ENCODE results near the gene UPK3A.

UPK3A gene

GRCh38 chr22:45303181-45303580, 18.4 kb downstream of the UPK3A start:
- Histone ChIP-seq H3K9ac (ENCODE audit: low read depth, low read length, poor library complexity) (no peak overlapping the region), H3K4me3 (ENCODE audit: low read length in 2 of 2) (no peak overlapping the region), H3K23ac (ENCODE audit: low read depth, low read length, poor library complexity) (no peak overlapping the region), H4K91ac (ENCODE audit: low read depth, low read length, poor library complexity) (no peak overlapping the region), H2AFZ (ENCODE audit: low read length) (no peak overlapping the region), H3K4ac (ENCODE audit: low read length) (no peak overlapping the region), H2BK5ac (ENCODE audit: low read length) (no peak overlapping the region), H3K36me3 (replicated peaks in 1 of 2; ENCODE audit: control insufficient read depth in 2 of 2, insufficient read depth in 2 of 2, low read length in 2 of 2) (no peaks in the 10 kb centered on the region), H2BK120ac (ENCODE audit: low read depth, low read length) (no peak overlapping the region), H3K4me1 (ENCODE audit: control insufficient read depth in 2 of 2, insufficient read depth in 1 of 2, low read depth in 1 of 2, low read length in 2 of 2) (peaks cover 2 to 4% of the 10 kb centered on the region in 2 donors), H3K27me3 (ENCODE audit: control insufficient read depth in 3 of 3, insufficient read depth in 3 of 3, low read depth in 1 of 3, low read length in 3 of 3) (peaks cover 0 to 13% (median 0%) of the 10 kb centered on the region in 3 experiments), H2AK5ac (ENCODE audit: low read depth, low read length) (no peak overlapping the region), H3K14ac (ENCODE audit: low read length) (no peak overlapping the region), H3K4me2 (ENCODE audit: insufficient read depth, low read length, poor library complexity, severe bottlenecking) (no peak overlapping the region), H3K79me1 (ENCODE audit: low read depth, low read length) (no peaks in the 10 kb centered on the region), H3K27ac (replicated peaks; ENCODE audit: low read length) (no peak overlapping the region), H3K9me3 (replicated peaks in 1 of 2; ENCODE audit: control insufficient read depth in 2 of 2, insufficient read depth in 1 of 2, low read depth in 1 of 2, low read length in 2 of 2) (no peaks in the 10 kb centered on the region), H2BK15ac (ENCODE audit: low read length) (no peak overlapping the region), H4K8ac (ENCODE audit: low read depth, low read length) (no peak overlapping the region), H2BK12ac (ENCODE audit: low read length) (no peak overlapping the region), H3K18ac (ENCODE audit: low read length) (no peak overlapping the region)
- no CpG with 5 or more reads among the region's 7 CpGs for WGBS, 2 donors (ENCODE audit: extremely low coverage in 2 of 2, insufficient read length in 2 of 2, insufficient replicate concordance in 1 of 2)
- DNase-seq (ENCODE audit: low spot score): no peak

DNA sequence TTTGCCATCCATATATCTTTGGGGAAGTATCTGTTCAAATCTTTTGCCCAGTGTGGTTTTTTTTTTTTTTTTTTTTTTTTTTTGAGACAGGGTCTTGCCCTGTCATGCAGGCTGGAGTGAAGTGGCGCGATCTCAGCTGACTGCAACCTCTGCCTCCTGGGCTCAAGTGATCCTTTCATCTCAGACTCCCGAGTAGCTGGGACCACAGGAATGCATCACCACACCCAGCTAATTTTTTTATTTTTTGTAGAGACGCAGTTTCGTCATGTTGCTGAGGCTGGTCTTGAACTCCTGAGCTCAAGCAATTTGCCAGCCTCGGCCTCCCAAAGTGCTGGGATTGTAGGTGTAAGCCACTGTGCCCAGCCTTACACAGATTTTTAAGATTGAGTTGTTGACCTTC, 20.2 kb downstream of the UPK3A start:
- Histone ChIP-seq H3K4ac (ENCODE audit: low read length) (no peak overlapping the region), H2BK15ac (ENCODE audit: low read length) (peak overlapping the region; percentile 18), H3K27me3 (ENCODE audit: control insufficient read depth in 3 of 3, insufficient read depth in 3 of 3, low read depth in 1 of 3, low read length in 3 of 3) (no peaks in the 10 kb centered on the region), H4K91ac (ENCODE audit: low read depth, low read length, poor library complexity) (no peak overlapping the region), H3K36me3 (replicated peaks in 1 of 2; ENCODE audit: control insufficient read depth in 2 of 2, insufficient read depth in 2 of 2, low read length in 2 of 2) (no peaks in the 10 kb centered on the region), H2BK5ac (ENCODE audit: low read length) (no peak overlapping the region), H3K79me1 (ENCODE audit: low read depth, low read length) (no peaks in the 10 kb centered on the region), H2BK12ac (ENCODE audit: low read length) (no peak overlapping the region), H3K14ac (ENCODE audit: low read length) (no peak overlapping the region), H3K18ac (ENCODE audit: low read length) (no peak overlapping the region), H4K8ac (ENCODE audit: low read depth, low read length) (no peak overlapping the region), H2AFZ (ENCODE audit: low read length) (no peak overlapping the region), H3K27ac (replicated peaks; ENCODE audit: low read length) (no peak overlapping the region), H2BK120ac (ENCODE audit: low read depth, low read length) (no peak overlapping the region), H2AK5ac (ENCODE audit: low read depth, low read length) (no peak overlapping the region), H3K23ac (ENCODE audit: low read depth, low read length, poor library complexity) (no peak overlapping the region), H3K4me3 (ENCODE audit: low read length in 2 of 2) (no peak overlapping the region), H3K9me3 (replicated peaks in 1 of 2; ENCODE audit: control insufficient read depth in 2 of 2, insufficient read depth in 1 of 2, low read depth in 1 of 2, low read length in 2 of 2) (no peaks in the 10 kb centered on the region), H3K4me2 (ENCODE audit: insufficient read depth, low read length, poor library complexity, severe bottlenecking) (no peak overlapping the region), H3K9ac (ENCODE audit: low read depth, low read length, poor library complexity) (no peak overlapping the region), H3K4me1 (ENCODE audit: control insufficient read depth in 2 of 2, insufficient read depth in 1 of 2, low read depth in 1 of 2, low read length in 2 of 2) (peaks cover 6 to 9% of the 10 kb centered on the region in 2 donors)
- WGBS, 2 donors (ENCODE audit: extremely low coverage in 2 of 2, insufficient read length in 2 of 2, insufficient replicate concordance in 1 of 2): no CpG with 5 or more reads among the region's 6 CpGs
- DNase-seq (ENCODE audit: low spot score): no peak

- Histone ChIP-seq H3K14ac (ENCODE audit: low read length) (no peak overlapping the region), H4K8ac (ENCODE audit: low read depth, low read length) (no peak overlapping the region), H3K9ac (ENCODE audit: low read depth, low read length, poor library complexity) (no peak overlapping the region), H2AFZ (ENCODE audit: low read length) (no peak overlapping the region), H3K18ac (ENCODE audit: low read length) (no peak overlapping the region), H2BK5ac (ENCODE audit: low read length) (no peak overlapping the region), H3K4me2 (ENCODE audit: insufficient read depth, low read length, poor library complexity, severe bottlenecking) (no peak overlapping the region), H3K4me1 (ENCODE audit: control insufficient read depth in 2 of 2, insufficient read depth in 1 of 2, low read depth in 1 of 2, low read length in 2 of 2) (peaks cover 7 to 10% of the 10 kb centered on the region in 2 donors), H3K4me3 (ENCODE audit: low read length in 2 of 2) (no peak overlapping the region), H2BK12ac (ENCODE audit: low read length) (no peak overlapping the region), H2BK15ac (ENCODE audit: low read length) (no peak overlapping the region), H3K79me1 (ENCODE audit: low read depth, low read length) (no peaks in the 10 kb centered on the region), H4K91ac (ENCODE audit: low read depth, low read length, poor library complexity) (no peak overlapping the region), H3K27me3 (ENCODE audit: control insufficient read depth in 3 of 3, insufficient read depth in 3 of 3, low read depth in 1 of 3, low read length in 3 of 3) (peaks cover 0 to 2% (median 0%) of the 10 kb centered on the region in 3 experiments), H3K27ac (replicated peaks; ENCODE audit: low read length) (no peak overlapping the region), H2BK120ac (ENCODE audit: low read depth, low read length) (no peak overlapping the region), H3K9me3 (replicated peaks in 1 of 2; ENCODE audit: control insufficient read depth in 2 of 2, insufficient read depth in 1 of 2, low read depth in 1 of 2, low read length in 2 of 2) (no peaks in the 10 kb centered on the region), H3K23ac (ENCODE audit: low read depth, low read length, poor library complexity) (no peak overlapping the region), H3K4ac (ENCODE audit: low read length) (no peak overlapping the region), H3K36me3 (replicated peaks in 1 of 2; ENCODE audit: control insufficient read depth in 2 of 2, insufficient read depth in 2 of 2, low read length in 2 of 2) (no peaks in the 10 kb centered on the region), H2AK5ac (ENCODE audit: low read depth, low read length) (no peak overlapping the region)
- WGBS, 2 donors (ENCODE audit: extremely low coverage in 2 of 2, insufficient read length in 2 of 2, insufficient replicate concordance in 1 of 2): no CpG with 5 or more reads among the region's 6 CpGs
- no peak for DNase-seq (ENCODE audit: low spot score)
Observed at GRCh38 chr22:45305456-45306075, 20.8 kb downstream of the UPK3A start.

DNA sequence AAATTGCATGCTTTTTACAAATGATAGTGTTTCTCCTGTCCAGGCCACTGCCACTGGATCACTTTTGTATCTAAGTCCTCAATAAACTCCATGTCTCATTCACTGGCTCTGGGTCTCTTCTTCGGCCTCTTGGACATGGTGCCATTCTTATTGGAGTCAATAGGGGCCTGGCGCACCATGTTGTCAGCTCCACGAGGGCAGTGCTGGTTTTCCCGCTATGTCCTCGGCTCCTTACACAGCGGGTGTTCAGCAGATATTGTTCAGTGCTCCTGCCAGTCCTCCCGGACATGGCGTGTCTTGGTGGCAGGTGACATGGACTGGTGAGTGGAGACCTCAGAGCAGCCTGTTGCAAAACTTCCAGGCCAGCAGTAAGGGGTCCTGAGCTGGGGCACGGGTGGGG, 21.4 kb downstream of the UPK3A start:
- no peak overlapping the region for H3K27ac ChIP-seq (replicated peaks; ENCODE audit: low read length)
- H3K9me3 ChIP-seq (replicated peaks in 1 of 2; ENCODE audit: control insufficient read depth in 2 of 2, insufficient read depth in 1 of 2, low read depth in 1 of 2, low read length in 2 of 2): no peaks in the 10 kb centered on the region
- H3K4me1 ChIP-seq (ENCODE audit: control insufficient read depth in 2 of 2, insufficient read depth in 1 of 2, low read depth in 1 of 2, low read length in 2 of 2): peaks cover 12 to 16% of the 10 kb centered on the region in 2 donors
- H3K9ac ChIP-seq (ENCODE audit: low read depth, low read length, poor library complexity): no peak overlapping the region
- peaks cover 1% of the 10 kb centered on the region for H3K79me1 ChIP-seq (ENCODE audit: low read depth, low read length)
- no peak overlapping the region for H4K91ac ChIP-seq (ENCODE audit: low read depth, low read length, poor library complexity)
- DNase-seq (ENCODE audit: low spot score): no peak
- no peaks in the 10 kb centered on the region for H3K36me3 ChIP-seq (replicated peaks in 1 of 2; ENCODE audit: control insufficient read depth in 2 of 2, insufficient read depth in 2 of 2, low read length in 2 of 2)
- H2BK12ac ChIP-seq (ENCODE audit: low read length): no peak overlapping the region
- no peak overlapping the region for H4K8ac ChIP-seq (ENCODE audit: low read depth, low read length)
- H2BK5ac ChIP-seq (ENCODE audit: low read length): no peak overlapping the region
- H3K14ac ChIP-seq (ENCODE audit: low read length): no peak overlapping the region
- no peak overlapping the region for H3K23ac ChIP-seq (ENCODE audit: low read depth, low read length, poor library complexity)
- no peak overlapping the region for H2AK5ac ChIP-seq (ENCODE audit: low read depth, low read length)
- no CpG with 5 or more reads among the region's 9 CpGs for WGBS, 2 donors (ENCODE audit: extremely low coverage in 2 of 2, insufficient read length in 2 of 2, insufficient replicate concordance in 1 of 2)
- peaks cover 0 to 6% (median 0%) of the 10 kb centered on the region in 3 experiments for H3K27me3 ChIP-seq (ENCODE audit: control insufficient read depth in 3 of 3, insufficient read depth in 3 of 3, low read depth in 1 of 3, low read length in 3 of 3)
- H2AFZ ChIP-seq (ENCODE audit: low read length): no peak overlapping the region
- no peak overlapping the region for H2BK15ac ChIP-seq (ENCODE audit: low read length)
- no peak overlapping the region for H3K18ac ChIP-seq (ENCODE audit: low read length)
- H3K4ac ChIP-seq (ENCODE audit: low read length): no peak overlapping the region
- no peak overlapping the region for H2BK120ac ChIP-seq (ENCODE audit: low read depth, low read length)
- no peak overlapping the region for H3K4me3 ChIP-seq (ENCODE audit: low read length in 2 of 2)
- H3K4me2 ChIP-seq (ENCODE audit: insufficient read depth, low read length, poor library complexity, severe bottlenecking): no peak overlapping the region

Measured in neuronal stem cell (in vitro differentiated cells).